ENCODE data around the gene TAF4.

TAF4 gene

GRCh38 chr20:61940976-61941720, 124.5 kb downstream of the TAF4 start:
- TF ChIP-seq LEF1 (IDR thresholded peaks at IDR 0.05; ENCODE audit: borderline replicate concordance) (no peak), L3MBTL2 (conservative IDR thresholded peaks at IDR 0.05) (no peak), FOXK2 (IDR thresholded peaks at IDR 0.05) (no peak), ELF4 (IDR thresholded peaks at IDR 0.05) (no peak), SP1 (IDR thresholded peaks at IDR 0.05) (no peak), ARNT (IDR thresholded peaks at IDR 0.05) (no peak), HDGF (IDR thresholded peaks at IDR 0.05; ENCODE audit: borderline replicate concordance) (no peak), FOXA1 (IDR thresholded peaks at IDR 0.05) (no peak), FOXM1 (IDR thresholded peaks at IDR 0.05; ENCODE audit: borderline replicate concordance) (no peak), CTBP1 (IDR thresholded peaks at IDR 0.05; ENCODE audit: borderline replicate concordance) (no peak), SUZ12 (IDR thresholded peaks at IDR 0.05) (no peak), BHLHE40 (IDR thresholded peaks at IDR 0.05; ENCODE audit: borderline replicate concordance) (no peak), NFRKB (IDR thresholded peaks at IDR 0.05) (no peak), TARDBP (IDR thresholded peaks at IDR 0.05) (no peak), PKNOX1 (IDR thresholded peaks at IDR 0.05) (no peak), ZNF384 (IDR thresholded peaks at IDR 0.05) (no peak)
- CTCF ChIA-PET: no interaction called here
- POLR2A ChIA-PET: no interaction called here
- no peak for DNase-seq (ENCODE audit: extremely low spot score)

DNA sequence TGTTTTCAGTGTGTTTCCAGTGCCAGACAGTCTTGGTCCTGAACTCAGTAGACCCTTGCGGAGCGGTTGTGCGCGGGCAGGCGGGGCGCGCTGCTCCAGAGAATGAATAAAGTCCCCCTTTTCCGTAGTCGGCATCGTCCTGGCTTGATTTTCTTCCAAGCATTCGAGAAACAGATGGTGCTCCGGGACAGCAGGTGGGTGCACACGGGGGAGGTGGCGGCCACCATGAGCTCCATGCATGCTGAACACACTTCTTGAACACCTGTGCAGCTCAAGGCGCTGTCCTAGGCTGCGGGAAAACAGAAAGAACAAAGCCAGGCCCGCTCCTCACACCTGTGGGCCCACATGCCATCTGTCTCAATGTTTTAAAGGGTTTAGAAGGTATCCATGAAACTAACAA, 125.2 kb downstream of the TAF4 start:
- ChIA-PET POLR2A (no interaction called here), CTCF (no interaction called here)
- DNase-seq (ENCODE audit: extremely low spot score): no peak
- no peak for TF ChIP-seq HDGF (IDR thresholded peaks at IDR 0.05; ENCODE audit: borderline replicate concordance)
- TF ChIP-seq CTBP1 (IDR thresholded peaks at IDR 0.05; ENCODE audit: borderline replicate concordance): no peak
- no peak for TF ChIP-seq ZNF384 (IDR thresholded peaks at IDR 0.05)
- no peak for TF ChIP-seq TARDBP (IDR thresholded peaks at IDR 0.05)
- TF ChIP-seq LEF1 (IDR thresholded peaks at IDR 0.05; ENCODE audit: borderline replicate concordance): no peak
- TF ChIP-seq SUZ12 (IDR thresholded peaks at IDR 0.05): no peak
- TF ChIP-seq ELF4 (IDR thresholded peaks at IDR 0.05): no peak
- no peak for TF ChIP-seq PKNOX1 (IDR thresholded peaks at IDR 0.05)
- TF ChIP-seq FOXA1 (IDR thresholded peaks at IDR 0.05): no peak
- TF ChIP-seq SP1 (IDR thresholded peaks at IDR 0.05): no peak
- TF ChIP-seq FOXM1 (IDR thresholded peaks at IDR 0.05; ENCODE audit: borderline replicate concordance): no peak
- TF ChIP-seq ARNT (IDR thresholded peaks at IDR 0.05): no peak
- TF ChIP-seq FOXK2 (IDR thresholded peaks at IDR 0.05): no peak
- no peak for TF ChIP-seq BHLHE40 (IDR thresholded peaks at IDR 0.05; ENCODE audit: borderline replicate concordance)

DNA sequence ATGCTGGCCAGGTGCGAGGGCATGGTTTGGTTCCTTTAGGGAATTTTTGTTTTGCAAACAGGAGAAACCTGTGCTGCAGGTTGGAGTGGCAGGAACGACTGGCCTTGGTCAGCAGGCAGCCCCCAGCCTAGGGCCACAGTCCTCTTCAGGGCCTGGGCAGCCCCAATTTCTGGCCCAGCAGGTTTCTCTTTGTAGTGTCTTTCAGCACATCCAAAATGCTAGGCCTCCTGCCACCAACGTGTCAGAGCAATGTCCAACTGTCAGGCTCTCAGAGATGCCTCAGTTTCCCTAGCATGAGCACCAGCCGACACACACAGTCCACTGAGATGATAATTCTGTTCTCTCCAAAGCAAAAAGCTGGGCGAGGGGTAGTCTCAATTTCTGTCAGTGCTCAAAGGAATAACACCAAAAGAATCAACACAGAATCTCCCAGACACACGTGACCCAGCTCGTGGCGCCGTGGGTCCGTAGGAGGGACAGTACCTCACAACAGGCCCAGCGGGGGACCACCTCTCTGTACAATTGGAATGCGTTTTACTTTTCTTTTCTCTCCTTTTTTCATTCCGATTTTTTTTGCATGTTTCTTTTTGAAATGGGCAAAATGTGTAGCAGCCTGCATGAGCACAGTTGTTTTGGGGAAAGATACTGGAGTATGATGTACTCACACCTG, 125.9 kb downstream of the TAF4 start:
- no peak for TF ChIP-seq SUZ12 (IDR thresholded peaks at IDR 0.05)
- no peak for TF ChIP-seq FOXA1 (IDR thresholded peaks at IDR 0.05)
- TF ChIP-seq HDGF (IDR thresholded peaks at IDR 0.05; ENCODE audit: borderline replicate concordance): no peak
- no peak for TF ChIP-seq ZNF384 (IDR thresholded peaks at IDR 0.05)
- no peak for TF ChIP-seq SP1 (IDR thresholded peaks at IDR 0.05)
- no peak for TF ChIP-seq TARDBP (IDR thresholded peaks at IDR 0.05)
- TF ChIP-seq LEF1 (IDR thresholded peaks at IDR 0.05; ENCODE audit: borderline replicate concordance): no peak
- TF ChIP-seq FOXK2 (IDR thresholded peaks at IDR 0.05): no peak
- no peak for DNase-seq (ENCODE audit: extremely low spot score)
- CTCF ChIA-PET: no interaction called here
- POLR2A ChIA-PET: no interaction called here

- no peak for DNase-seq (ENCODE audit: extremely low spot score)
- no peak for TF ChIP-seq PKNOX1 (IDR thresholded peaks at IDR 0.05)
- TF ChIP-seq ARNT (IDR thresholded peaks at IDR 0.05): no peak
- TF ChIP-seq NFRKB (IDR thresholded peaks at IDR 0.05): no peak
- no peak for TF ChIP-seq SP1 (IDR thresholded peaks at IDR 0.05)
- no peak for TF ChIP-seq LEF1 (IDR thresholded peaks at IDR 0.05; ENCODE audit: borderline replicate concordance)
- no peak for TF ChIP-seq FOXA1 (IDR thresholded peaks at IDR 0.05)
- TF ChIP-seq ELF4 (IDR thresholded peaks at IDR 0.05): no peak
- no peak for TF ChIP-seq FOXK2 (IDR thresholded peaks at IDR 0.05)
- TF ChIP-seq FOXM1 (IDR thresholded peaks at IDR 0.05; ENCODE audit: borderline replicate concordance): no peak
- TF ChIP-seq SUZ12 (IDR thresholded peaks at IDR 0.05): no peak
- TF ChIP-seq CTBP1 (IDR thresholded peaks at IDR 0.05; ENCODE audit: borderline replicate concordance): no peak
- no peak for TF ChIP-seq L3MBTL2 (conservative IDR thresholded peaks at IDR 0.05)
- no peak for TF ChIP-seq HDGF (IDR thresholded peaks at IDR 0.05; ENCODE audit: borderline replicate concordance)
- CTCF ChIA-PET: no interaction called here
- POLR2A ChIA-PET: no interaction called here
Measured at GRCh38 chr20:61938839-61939690, 126.6 kb downstream of the TAF4 start.

Measured in HEK293T (cell line).